Activated B cell treated with CpG ODN at 0.5 μM for 24 hours (primary cell): ENCODE measurements around the gene TSPEAR. TPM values are rescaled to one million over a fixed set of nuclear protein-coding genes. Genes with fewer than 3 reads are reported as not detected.
"Not testable (repeated sequence)": the region's sequence is repeated elsewhere in the genome, so short reads cannot be mapped to it uniquely, and the experiment has no call there.

Source experiments
- ATAC-seq: fragments of 200-7000 bp; cut with Tn5 transposase; one replicate; pipeline ENCODE4 v1.10.0; 2021; ENCODE audit warnings: low read depth, mild to moderate bottlenecking, moderate library complexity
- CTCF ChIA-PET: fragments of 350-600 bp; sonication (Branson Sonifier 250); formaldehyde crosslinking; loops from one replicate; lab custom pipeline; 2021; ENCODE audit warnings: antibody characterized with exemption; lab: Charles Lee
- POLR2A ChIA-PET: fragments of 350-600 bp; sonication (Branson Sonifier 250); formaldehyde crosslinking; loops from one replicate; lab custom pipeline; 2021; ENCODE audit warnings: antibody characterized with exemption; lab: Charles Lee
- DNase-seq: peaks from one replicate; pipeline ENCODE4 v3.0.0; 2022
- H3K27ac Mint-ChIP-seq: one replicate; pipeline ENCODE4 v1.8.0; 2020; ENCODE audit warnings: mixed read lengths
- H3K27me3 Mint-ChIP-seq: one replicate; pipeline ENCODE4 v1.8.0; 2021; ENCODE audit warnings: mixed read lengths
- H3K36me3 Mint-ChIP-seq: one replicate; pipeline ENCODE4 v1.8.0; 2021; ENCODE audit warnings: low read depth, mixed read lengths
- H3K4me1 Mint-ChIP-seq: one replicate; pipeline ENCODE4 v1.8.0; 2021; ENCODE audit warnings: mixed read lengths
- H3K4me3 Mint-ChIP-seq: one replicate; pipeline ENCODE4 v1.8.0; 2020; ENCODE audit warnings: mild to moderate bottlenecking, mixed read lengths
- H3K9me3 Mint-ChIP-seq: one replicate; pipeline ENCODE4 v1.8.0; 2020; ENCODE audit warnings: mixed read lengths
- CTCF ChIP-seq: fragments of 200-600 bp; IDR thresholded peaks from one replicate; pipeline ENCODE4 v1.8.0; 2022; ENCODE audit warnings: antibody characterized with exemption, mild to moderate bottlenecking
- intact Hi-C: fragments of 100-400 bp; cut with micrococcal nuclease; formaldehyde crosslinking; loops from one replicate; pipeline ENCODE4 v1.15.1; 2024
- total RNA-seq: library from RNA; stranded (reverse); gene quantifications from 2 replicates; pipeline ENCODE4 v1.2.3, GENCODE V29; 2022

Gene TSPEAR
- total RNA-seq, 1 donor from 2014 or later, result not detected

DNA sequence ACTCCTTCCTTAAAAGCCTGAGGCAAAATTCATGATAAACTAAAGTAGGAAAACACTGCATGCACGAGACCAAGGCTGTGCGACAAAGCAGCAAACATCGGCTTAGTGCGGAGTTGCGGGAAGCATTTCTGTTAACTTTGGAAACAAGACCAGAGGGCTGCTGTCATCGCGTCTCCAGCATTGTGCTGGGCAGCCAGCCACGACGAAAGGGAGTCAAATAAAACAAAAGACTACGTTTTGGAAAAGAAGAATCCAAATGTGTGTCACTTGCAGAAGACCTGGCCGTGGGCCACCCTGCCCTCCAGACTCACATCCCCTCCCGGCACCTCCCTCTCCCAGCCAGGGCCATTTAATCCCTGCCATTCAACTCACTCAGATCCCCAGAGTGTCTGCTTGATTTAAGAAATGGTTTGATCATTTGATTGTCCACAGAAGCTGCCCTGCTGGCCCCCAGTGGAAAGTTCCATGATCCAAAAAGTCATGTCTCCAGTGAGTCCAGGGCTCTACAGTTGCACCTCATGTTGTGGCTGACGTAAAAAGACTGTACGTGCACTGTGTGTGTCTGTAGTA, 67.5 kb downstream of the TSPEAR start:
- DNase-seq, result no peak
- peaks cover 31% of the 10 kb centered on the region for H3K9me3 Mint-ChIP-seq
- H3K27me3 Mint-ChIP-seq, result peaks cover 16% of the 10 kb centered on the region
- POLR2A ChIA-PET, result no interaction called here
- no peak overlapping the region for H3K4me3 Mint-ChIP-seq
- no peaks in the 10 kb centered on the region for H3K4me1 Mint-ChIP-seq
- CTCF ChIA-PET, result no interaction called here
- H3K36me3 Mint-ChIP-seq, result peaks cover 2% of the 10 kb centered on the region
- no peak for ATAC-seq
- H3K27ac Mint-ChIP-seq, result no peak overlapping the region
- intact Hi-C loops, result no loop called here
- TF ChIP-seq CTCF, result no peak

DNA sequence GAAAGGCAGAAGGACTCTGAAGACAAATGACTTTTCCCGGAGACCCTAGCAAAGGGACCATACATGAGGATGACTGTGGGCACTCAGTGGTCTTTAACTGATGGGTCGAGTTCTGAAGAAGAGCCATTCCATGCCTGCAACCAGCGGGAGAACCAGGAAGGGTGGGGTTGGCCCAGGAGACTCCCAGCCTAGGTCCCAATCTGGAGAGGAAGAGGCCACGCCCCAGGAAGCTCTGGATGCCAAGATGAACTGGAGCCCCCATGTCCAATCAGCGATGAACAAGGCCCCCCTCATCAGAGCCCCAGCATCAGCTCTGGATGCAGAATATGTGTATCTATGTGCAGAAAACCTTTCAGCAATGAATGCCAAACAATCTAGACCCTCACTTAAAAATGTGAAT, 70.6 kb downstream of the TSPEAR start:
- Mint-ChIP-seq H3K36me3 (peaks cover 2% of the 10 kb centered on the region), H3K4me1 (no peaks in the 10 kb centered on the region), H3K27me3 (peaks cover 13% of the 10 kb centered on the region), H3K4me3 (no peak overlapping the region), H3K27ac (no peak overlapping the region), H3K9me3 (peaks cover 31% of the 10 kb centered on the region)
- intact Hi-C loops, result no loop called here
- CTCF ChIA-PET, result no interaction called here
- no peak for ATAC-seq
- TF ChIP-seq CTCF, result no peak
- POLR2A ChIA-PET, result no interaction called here
- no peak for DNase-seq

DNA sequence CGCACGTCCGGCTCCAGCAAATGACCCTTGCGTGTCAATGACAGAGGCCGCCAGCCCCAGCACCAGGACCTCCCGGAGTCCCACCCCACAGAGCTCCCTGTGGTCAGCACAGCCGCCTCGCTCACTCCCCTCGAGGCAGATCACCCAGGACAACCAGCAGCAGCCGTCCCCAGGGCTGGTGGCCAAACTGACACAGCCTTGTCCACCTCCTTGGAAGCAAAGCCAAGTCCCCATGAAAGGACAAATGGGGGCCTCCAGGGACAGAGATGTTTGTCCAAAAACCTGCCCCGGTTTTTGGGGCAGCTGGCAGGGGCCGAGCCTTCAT, 72.1 kb downstream of the TSPEAR start:
- no peak for DNase-seq
- ChIA-PET POLR2A (no interaction called here), CTCF (no interaction called here)
- peaks cover 24% of the 10 kb centered on the region for H3K9me3 Mint-ChIP-seq
- intact Hi-C loops, result no loop called here
- no peaks in the 10 kb centered on the region for H3K4me1 Mint-ChIP-seq
- peaks cover 17% of the 10 kb centered on the region for H3K27me3 Mint-ChIP-seq
- H3K4me3 Mint-ChIP-seq, result no peak overlapping the region
- H3K36me3 Mint-ChIP-seq, result peaks cover 2% of the 10 kb centered on the region
- TF ChIP-seq CTCF, result no peak
- no peak for ATAC-seq
- H3K27ac Mint-ChIP-seq, result no peak overlapping the region

GRCh38 chr21:44638506-44639330, 72.7 kb downstream of the TSPEAR start:
- H3K4me1 Mint-ChIP-seq, H3K4me3 Mint-ChIP-seq, DNase-seq, intact Hi-C loops, CTCF ChIA-PET, H3K27ac Mint-ChIP-seq, H3K36me3 Mint-ChIP-seq, ATAC-seq, POLR2A ChIA-PET: not testable (repeated sequence)
- Mint-ChIP-seq H3K27me3 (peaks cover 17% of the 10 kb centered on the region), H3K9me3 (peaks cover 19% of the 10 kb centered on the region)

DNA sequence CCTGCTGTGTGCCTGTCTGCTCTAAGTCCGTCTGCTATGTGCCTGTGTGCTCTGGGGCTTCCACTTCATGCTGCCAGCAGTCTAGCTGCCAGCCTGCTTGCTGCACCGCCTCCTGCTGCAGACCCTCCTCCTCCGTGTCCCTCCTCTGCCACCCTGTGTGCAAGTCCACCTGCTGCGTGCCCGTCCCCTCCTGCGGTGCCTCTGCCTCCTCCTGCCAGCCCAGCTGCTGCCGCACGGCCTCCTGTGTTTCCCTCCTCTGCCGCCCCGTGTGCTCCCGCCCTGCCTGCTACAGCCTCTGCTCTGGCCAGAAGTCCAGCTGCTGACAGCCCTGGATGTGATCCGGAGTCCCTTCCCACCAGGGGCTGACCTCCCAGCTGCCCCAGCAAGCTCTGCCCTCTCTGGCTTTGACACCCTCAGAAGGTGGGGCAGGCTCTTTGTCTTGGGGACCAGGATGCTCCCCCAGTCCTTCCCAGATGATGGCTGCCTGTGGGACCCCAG, 73.5 kb downstream of the TSPEAR start:
- intact Hi-C loops, H3K27ac Mint-ChIP-seq, POLR2A ChIA-PET, H3K36me3 Mint-ChIP-seq, CTCF ChIA-PET, ATAC-seq, DNase-seq, H3K4me1 Mint-ChIP-seq, H3K4me3 Mint-ChIP-seq: not testable (repeated sequence)
- Mint-ChIP-seq H3K27me3 (peaks cover 17% of the 10 kb centered on the region), H3K9me3 (peaks cover 17% of the 10 kb centered on the region)
